IPS-20b (cell line): ENCODE data around the gene CHST7.

Experiments
- H3K27ac ChIP-seq: one replicate; pipeline ENCODE4 v1.5.1; 2013; ENCODE audit warnings: low read length
- H3K27me3 ChIP-seq: 2 replicates; pipeline ENCODE4 v1.6.1; 2013; ENCODE audit warnings: mild to moderate bottlenecking, low read length, inconsistent platforms; ENCODE audit not compliant: insufficient read depth
- H3K36me3 ChIP-seq: 2 replicates; pipeline ENCODE4 v1.6.1; 2013; ENCODE audit warnings: low read depth, mild to moderate bottlenecking, inconsistent platforms, low read length, moderate library complexity; ENCODE audit not compliant: insufficient read depth
- H3K4me1 ChIP-seq: 2 replicates; pipeline ENCODE4 v1.6.1; 2013; ENCODE audit warnings: mild to moderate bottlenecking, control low read depth, inconsistent platforms, low read length, moderate library complexity; ENCODE audit not compliant: insufficient read depth
- H3K4me3 ChIP-seq: 2 replicates; pipeline ENCODE4 v1.5.1; 2013; ENCODE audit warnings: mild to moderate bottlenecking, low read length, inconsistent platforms
- H3K9ac ChIP-seq: 2 replicates; pipeline ENCODE4 v1.6.1; 2013; ENCODE audit warnings: low read depth, mild to moderate bottlenecking, inconsistent platforms, low read length, moderate library complexity
- H3K9me3 ChIP-seq: 2 replicates; pipeline ENCODE4 v1.6.1; 2013; ENCODE audit warnings: mild to moderate bottlenecking, low read depth, low read length, inconsistent platforms; ENCODE audit not compliant: insufficient read depth

The CHST7 gene

DNA sequence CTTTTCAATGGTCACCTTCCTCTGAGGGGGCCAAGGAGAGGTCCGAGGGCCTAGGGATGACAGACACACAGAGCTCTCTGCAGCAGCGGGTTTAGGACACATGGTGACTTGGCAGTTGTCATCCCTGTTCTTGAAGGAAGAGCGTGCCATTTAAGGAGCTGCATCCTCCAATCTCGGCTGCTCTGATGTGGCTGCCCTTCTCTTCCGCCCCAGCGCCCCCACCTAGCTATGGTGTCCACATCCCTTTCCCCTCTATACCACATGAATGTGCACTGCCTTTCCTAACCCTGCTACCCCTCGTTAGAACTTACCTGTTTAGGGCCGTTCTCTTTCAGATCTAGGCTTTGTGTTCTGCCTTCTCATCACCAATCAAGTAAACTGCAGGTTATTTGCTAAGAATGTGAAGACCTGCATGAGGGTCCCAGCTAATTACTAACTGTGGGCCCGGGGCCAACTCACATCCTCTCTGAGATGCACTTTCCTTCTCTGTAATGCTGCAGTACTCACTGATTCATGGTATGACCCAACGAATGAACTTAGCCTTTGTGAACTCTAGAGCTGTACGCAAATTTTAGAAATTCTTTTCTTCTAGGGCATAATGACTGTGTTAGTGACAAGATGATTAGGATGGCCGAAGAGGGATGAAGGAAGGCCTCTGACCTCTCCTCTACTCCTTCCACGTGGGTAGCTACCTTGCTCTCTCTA lies 38.2 kb downstream of the CHST7 start:
- H3K4me3 ChIP-seq: no peak overlapping the region
- no peaks in the 10 kb centered on the region for H3K4me1 ChIP-seq
- no peaks in the 10 kb centered on the region for H3K27me3 ChIP-seq
- H3K9ac ChIP-seq: no peak overlapping the region
- no peak overlapping the region for H3K27ac ChIP-seq
- H3K9me3 ChIP-seq: no peaks in the 10 kb centered on the region
- H3K36me3 ChIP-seq: 0 out of 2 replicates have a peak, but pooled peaks cover 3% of the 10 kb centered on the region

DNA sequence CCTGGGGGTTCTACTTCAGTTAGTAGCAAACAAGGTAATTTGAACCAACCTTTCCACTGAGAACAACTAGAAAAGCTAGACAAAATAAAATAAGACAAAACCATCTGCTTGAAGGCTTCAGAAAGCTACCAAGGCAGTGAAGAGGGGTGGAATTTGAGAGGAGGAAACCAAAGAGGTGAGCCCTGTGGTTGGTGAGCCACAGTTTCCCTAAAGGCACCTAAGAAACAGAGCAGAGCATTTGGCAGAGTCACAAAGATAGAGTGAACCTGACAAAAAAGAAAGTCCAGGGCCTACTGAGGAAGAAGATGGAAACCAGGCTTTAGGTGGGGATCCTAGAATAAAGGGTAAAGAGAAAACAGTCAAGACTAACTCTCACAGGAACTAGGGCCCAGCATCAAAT lies 44.3 kb downstream of the CHST7 start:
- no peak overlapping the region for H3K4me3 ChIP-seq
- no peak overlapping the region for H3K9ac ChIP-seq
- H3K9me3 ChIP-seq: no peaks in the 10 kb centered on the region
- H3K36me3 ChIP-seq: peaks cover 18% of the 10 kb centered on the region; the same call in 1 of the 2 replicates
- H3K4me1 ChIP-seq: peaks cover 9% of the 10 kb centered on the region
- H3K27me3 ChIP-seq: no peaks in the 10 kb centered on the region
- H3K27ac ChIP-seq: no peak overlapping the region

DNA sequence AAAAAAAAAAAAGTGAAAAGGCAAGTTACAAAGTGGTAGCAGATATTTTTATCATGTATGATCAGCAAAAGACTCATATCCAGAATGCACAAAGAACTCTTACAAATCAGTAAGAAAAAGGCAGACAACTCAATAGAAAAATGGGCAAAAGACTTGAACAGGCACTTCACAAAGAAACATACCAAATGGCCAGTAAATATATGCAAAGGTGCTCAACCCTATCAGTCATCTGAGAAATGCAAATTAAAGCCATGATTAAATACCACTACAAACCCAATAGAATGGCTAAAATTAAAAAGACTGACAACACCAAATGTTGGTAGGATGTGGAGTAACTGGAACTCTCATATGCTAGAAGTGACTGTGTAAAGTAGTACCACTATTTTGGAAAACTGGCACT lies 45.4 kb downstream of the CHST7 start:
- Histone ChIP-seq H3K36me3 (peaks cover 18% of the 10 kb centered on the region; the same call in 1 of the 2 replicates), H3K4me3 (no peak overlapping the region), H3K9me3 (no peaks in the 10 kb centered on the region), H3K4me1 (peaks cover 10% of the 10 kb centered on the region), H3K9ac (no peak overlapping the region), H3K27me3 (no peaks in the 10 kb centered on the region), H3K27ac (no peak overlapping the region)

- H3K27me3 ChIP-seq: no peaks in the 10 kb centered on the region
- no peaks in the 10 kb centered on the region for H3K9me3 ChIP-seq
- H3K36me3 ChIP-seq: peaks cover 18% of the 10 kb centered on the region; the same call in 1 of the 2 replicates
- no peak overlapping the region for H3K4me3 ChIP-seq
- no peak overlapping the region for H3K27ac ChIP-seq
- no peak overlapping the region for H3K9ac ChIP-seq
- H3K4me1 ChIP-seq: peaks cover 10% of the 10 kb centered on the region
Measured at GRCh38 chrX:46620505-46620904, 46.9 kb downstream of the CHST7 start.

GRCh38 chrX:46621572-46621971 lies 48.0 kb downstream of the CHST7 start:
- no peak overlapping the region for H3K9ac ChIP-seq
- no peak overlapping the region for H3K4me3 ChIP-seq
- H3K27ac ChIP-seq: no peak overlapping the region
- H3K36me3 ChIP-seq: peaks cover 18% of the 10 kb centered on the region; the same call in 1 of the 2 replicates
- H3K9me3 ChIP-seq: no peaks in the 10 kb centered on the region
- H3K4me1 ChIP-seq: peaks cover 10% of the 10 kb centered on the region
- H3K27me3 ChIP-seq: no peaks in the 10 kb centered on the region

GRCh38 chrX:46624090-46624786 lies 50.7 kb downstream of the CHST7 start:
- Histone ChIP-seq H3K9me3 (no peaks in the 10 kb centered on the region), H3K27ac (no peak overlapping the region), H3K4me1 (peaks cover 14% of the 10 kb centered on the region)

GRCh38 chrX:46626566-46626965 lies 53.0 kb downstream of the CHST7 start:
- Histone ChIP-seq H3K36me3 (peaks cover 5% of the 10 kb centered on the region; the same call in 1 of the 2 replicates), H3K27me3 (no peaks in the 10 kb centered on the region), H3K4me1 (peaks cover 14% of the 10 kb centered on the region), H3K9me3 (no peaks in the 10 kb centered on the region), H3K4me3 (no peak overlapping the region), H3K9ac (no peak overlapping the region), H3K27ac (no peak overlapping the region)

More at GRCh38 chrX:46624090-46624786, 50.7 kb downstream of the CHST7 start:
- Histone ChIP-seq H3K9ac (no peak overlapping the region), H3K4me3 (no peak overlapping the region), H3K36me3 (peaks cover 13% of the 10 kb centered on the region; the same call in 1 of the 2 replicates), H3K27me3 (no peaks in the 10 kb centered on the region)

DNA sequence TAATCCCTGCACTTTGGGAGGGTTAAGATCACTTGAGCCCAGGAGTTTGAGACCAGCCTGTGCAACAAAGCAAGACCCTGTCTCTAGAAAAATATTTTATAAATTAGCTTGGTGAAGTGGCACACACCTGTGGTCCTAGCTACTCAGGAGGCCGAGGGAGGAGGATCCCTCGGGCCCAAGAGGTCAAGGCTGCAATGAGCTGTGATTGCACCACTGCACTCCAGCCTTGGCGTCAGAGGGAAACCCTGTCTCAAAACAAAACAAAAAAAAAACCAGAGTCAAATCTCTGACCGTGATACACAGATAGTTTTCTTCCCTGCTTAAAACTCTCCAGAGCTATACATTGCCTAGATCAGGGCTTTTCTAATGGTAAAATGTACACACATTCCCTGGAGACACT lies 53.5 kb downstream of the CHST7 start:
- no peaks in the 10 kb centered on the region for H3K27me3 ChIP-seq
- peaks cover 9% of the 10 kb centered on the region for H3K4me1 ChIP-seq
- no peak overlapping the region for H3K4me3 ChIP-seq
- peaks cover 5% of the 10 kb centered on the region; the same call in 1 of the 2 replicates for H3K36me3 ChIP-seq
- H3K27ac ChIP-seq: no peak overlapping the region
- no peaks in the 10 kb centered on the region for H3K9me3 ChIP-seq
- H3K9ac ChIP-seq: no peak overlapping the region

GRCh38 chrX:46627711-46628419 lies 54.3 kb downstream of the CHST7 start:
- H3K4me3 ChIP-seq: no peak overlapping the region
- H3K9ac ChIP-seq: no peak overlapping the region; the same call in 1 of the 2 replicates
- H3K27ac ChIP-seq: no peak overlapping the region
- no peaks in the 10 kb centered on the region for H3K27me3 ChIP-seq
- H3K9me3 ChIP-seq: no peaks in the 10 kb centered on the region
- peaks cover 5% of the 10 kb centered on the region; the same call in 1 of the 2 replicates for H3K4me1 ChIP-seq
- H3K36me3 ChIP-seq: peaks cover 5% of the 10 kb centered on the region; the same call in 1 of the 2 replicates

GRCh38 chrX:46628460-46629371 lies 55.2 kb downstream of the CHST7 start:
- Histone ChIP-seq H3K9ac (no peak overlapping the region), H3K4me3 (no peak overlapping the region), H3K36me3 (peaks cover 5% of the 10 kb centered on the region; the same call in 1 of the 2 replicates), H3K27ac (no peak overlapping the region), H3K27me3 (no peaks in the 10 kb centered on the region), H3K4me1 (peaks cover 4% of the 10 kb centered on the region; the same call in 1 of the 2 replicates), H3K9me3 (no peaks in the 10 kb centered on the region)

DNA sequence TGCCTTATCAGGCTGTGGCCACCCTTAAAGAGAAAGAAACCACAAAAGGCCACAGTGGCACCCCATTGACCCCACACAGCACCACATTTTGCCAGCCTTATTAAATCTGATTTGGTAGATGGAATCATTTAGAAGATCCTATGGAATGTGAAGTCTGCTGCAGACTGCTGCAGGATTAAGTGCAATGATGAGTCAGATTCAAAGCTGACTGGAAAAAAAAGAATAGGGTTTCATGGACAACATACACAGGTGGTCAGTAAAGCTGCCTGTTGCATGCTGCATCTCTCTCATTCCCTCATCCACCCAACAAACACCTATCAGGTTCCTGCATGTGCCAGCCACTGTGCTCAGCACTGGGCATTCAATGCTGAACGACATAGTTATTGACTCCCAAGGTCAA lies 56.6 kb downstream of the CHST7 start:
- no peak overlapping the region for H3K4me3 ChIP-seq
- no peak overlapping the region for H3K9ac ChIP-seq
- peaks cover 4% of the 10 kb centered on the region; the same call in 1 of the 2 replicates for H3K4me1 ChIP-seq
- no peaks in the 10 kb centered on the region for H3K9me3 ChIP-seq
- no peak overlapping the region for H3K27ac ChIP-seq
- H3K36me3 ChIP-seq: peaks cover 5% of the 10 kb centered on the region; the same call in 1 of the 2 replicates
- H3K27me3 ChIP-seq: no peaks in the 10 kb centered on the region
